Transverse colon (tissue), 3 donors: ENCODE data around the gene CORO1A.
"Not testable (repeated sequence)": the region's sequence is repeated elsewhere in the genome, so short reads cannot be mapped to it uniquely, and the experiment has no call there.

Experiments
- POLR2A ChIP-seq: fragments of 450-650 bp; IDR thresholded peaks from one replicate; pipeline ENCODE4 v1.6.1; 2016; ENCODE audit warnings: antibody characterized with exemption, mild to moderate bottlenecking, moderate library complexity
- TF ChIP-seq, protein P1 (sequence below), 5 experiments: fragments of 200-600 bp in 3 of 5; fragments of 450-650 bp in 2 of 5; sonication (generic) in 3 of 5; IDR thresholded peaks; 1 replicate in 2 of 5; 2 replicates in 3 of 5; pipeline ENCODE4 v1.5.1; 2016 to 2017; ENCODE audit warnings: antibody characterized with exemption in 5 of 5, inconsistent platforms in 3 of 5, mild to moderate bottlenecking in 2 of 5, moderate library complexity in 1 of 5

DNA sequence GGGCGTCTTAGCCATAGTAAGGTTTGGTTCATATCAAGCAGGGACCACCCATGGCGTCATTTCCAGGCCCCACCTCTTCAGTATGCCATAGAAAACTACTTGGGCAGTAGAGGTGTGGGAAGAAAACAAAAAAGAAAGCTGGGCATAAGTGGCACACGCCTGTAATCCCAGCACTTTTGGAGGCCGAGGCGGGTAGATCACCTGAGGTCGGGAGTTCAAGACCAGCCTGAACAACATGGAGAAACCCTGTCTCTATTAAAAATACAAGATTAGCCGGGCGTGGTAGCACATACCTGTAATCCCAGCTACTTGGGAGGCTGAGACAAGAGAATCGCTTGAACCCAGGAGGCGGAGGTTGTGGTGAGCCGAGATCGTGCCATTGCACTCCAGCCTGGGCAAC lies 7.8 kb downstream of the CORO1A start:
- TF ChIP-seq, protein P1, sequence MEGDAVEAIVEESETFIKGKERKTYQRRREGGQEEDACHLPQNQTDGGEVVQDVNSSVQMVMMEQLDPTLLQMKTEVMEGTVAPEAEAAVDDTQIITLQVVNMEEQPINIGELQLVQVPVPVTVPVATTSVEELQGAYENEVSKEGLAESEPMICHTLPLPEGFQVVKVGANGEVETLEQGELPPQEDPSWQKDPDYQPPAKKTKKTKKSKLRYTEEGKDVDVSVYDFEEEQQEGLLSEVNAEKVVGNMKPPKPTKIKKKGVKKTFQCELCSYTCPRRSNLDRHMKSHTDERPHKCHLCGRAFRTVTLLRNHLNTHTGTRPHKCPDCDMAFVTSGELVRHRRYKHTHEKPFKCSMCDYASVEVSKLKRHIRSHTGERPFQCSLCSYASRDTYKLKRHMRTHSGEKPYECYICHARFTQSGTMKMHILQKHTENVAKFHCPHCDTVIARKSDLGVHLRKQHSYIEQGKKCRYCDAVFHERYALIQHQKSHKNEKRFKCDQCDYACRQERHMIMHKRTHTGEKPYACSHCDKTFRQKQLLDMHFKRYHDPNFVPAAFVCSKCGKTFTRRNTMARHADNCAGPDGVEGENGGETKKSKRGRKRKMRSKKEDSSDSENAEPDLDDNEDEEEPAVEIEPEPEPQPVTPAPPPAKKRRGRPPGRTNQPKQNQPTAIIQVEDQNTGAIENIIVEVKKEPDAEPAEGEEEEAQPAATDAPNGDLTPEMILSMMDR (IDR thresholded peaks at IDR 0.05), result not testable (repeated sequence)
- TF ChIP-seq POLR2A, result not testable (repeated sequence)
